ENCODE results near the gene ZNF618.

DNA sequence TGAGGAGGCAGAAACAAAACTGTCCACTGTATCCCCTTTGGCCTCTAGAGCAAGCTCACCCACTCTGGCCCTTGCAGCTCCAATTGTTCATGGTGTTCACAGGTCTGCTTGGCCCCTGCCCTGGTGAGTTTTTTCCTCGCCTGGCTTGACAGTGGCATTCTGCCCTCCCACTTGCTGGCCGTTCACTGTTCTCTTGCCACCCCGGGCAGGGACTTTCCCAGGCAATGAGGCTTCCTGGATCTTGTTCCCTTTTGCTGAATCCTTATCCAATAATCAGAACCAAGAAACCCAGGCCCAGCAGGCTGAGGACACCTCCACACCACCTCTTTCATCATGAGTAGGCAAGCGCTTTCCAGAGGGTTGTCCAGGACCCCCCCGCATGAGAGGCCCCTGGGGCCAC, 31.2 kb downstream of the ZNF618 start:
- TF ChIP-seq, protein P1, sequence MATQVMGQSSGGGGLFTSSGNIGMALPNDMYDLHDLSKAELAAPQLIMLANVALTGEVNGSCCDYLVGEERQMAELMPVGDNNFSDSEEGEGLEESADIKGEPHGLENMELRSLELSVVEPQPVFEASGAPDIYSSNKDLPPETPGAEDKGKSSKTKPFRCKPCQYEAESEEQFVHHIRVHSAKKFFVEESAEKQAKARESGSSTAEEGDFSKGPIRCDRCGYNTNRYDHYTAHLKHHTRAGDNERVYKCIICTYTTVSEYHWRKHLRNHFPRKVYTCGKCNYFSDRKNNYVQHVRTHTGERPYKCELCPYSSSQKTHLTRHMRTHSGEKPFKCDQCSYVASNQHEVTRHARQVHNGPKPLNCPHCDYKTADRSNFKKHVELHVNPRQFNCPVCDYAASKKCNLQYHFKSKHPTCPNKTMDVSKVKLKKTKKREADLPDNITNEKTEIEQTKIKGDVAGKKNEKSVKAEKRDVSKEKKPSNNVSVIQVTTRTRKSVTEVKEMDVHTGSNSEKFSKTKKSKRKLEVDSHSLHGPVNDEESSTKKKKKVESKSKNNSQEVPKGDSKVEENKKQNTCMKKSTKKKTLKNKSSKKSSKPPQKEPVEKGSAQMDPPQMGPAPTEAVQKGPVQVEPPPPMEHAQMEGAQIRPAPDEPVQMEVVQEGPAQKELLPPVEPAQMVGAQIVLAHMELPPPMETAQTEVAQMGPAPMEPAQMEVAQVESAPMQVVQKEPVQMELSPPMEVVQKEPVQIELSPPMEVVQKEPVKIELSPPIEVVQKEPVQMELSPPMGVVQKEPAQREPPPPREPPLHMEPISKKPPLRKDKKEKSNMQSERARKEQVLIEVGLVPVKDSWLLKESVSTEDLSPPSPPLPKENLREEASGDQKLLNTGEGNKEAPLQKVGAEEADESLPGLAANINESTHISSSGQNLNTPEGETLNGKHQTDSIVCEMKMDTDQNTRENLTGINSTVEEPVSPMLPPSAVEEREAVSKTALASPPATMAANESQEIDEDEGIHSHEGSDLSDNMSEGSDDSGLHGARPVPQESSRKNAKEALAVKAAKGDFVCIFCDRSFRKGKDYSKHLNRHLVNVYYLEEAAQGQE (IDR thresholded peaks at IDR 0.05; ENCODE audit: insufficient read depth in 1 of 2, low read depth in 2 of 2, low read length in 1 of 2), result no peak
- TF ChIP-seq, protein P2, sequence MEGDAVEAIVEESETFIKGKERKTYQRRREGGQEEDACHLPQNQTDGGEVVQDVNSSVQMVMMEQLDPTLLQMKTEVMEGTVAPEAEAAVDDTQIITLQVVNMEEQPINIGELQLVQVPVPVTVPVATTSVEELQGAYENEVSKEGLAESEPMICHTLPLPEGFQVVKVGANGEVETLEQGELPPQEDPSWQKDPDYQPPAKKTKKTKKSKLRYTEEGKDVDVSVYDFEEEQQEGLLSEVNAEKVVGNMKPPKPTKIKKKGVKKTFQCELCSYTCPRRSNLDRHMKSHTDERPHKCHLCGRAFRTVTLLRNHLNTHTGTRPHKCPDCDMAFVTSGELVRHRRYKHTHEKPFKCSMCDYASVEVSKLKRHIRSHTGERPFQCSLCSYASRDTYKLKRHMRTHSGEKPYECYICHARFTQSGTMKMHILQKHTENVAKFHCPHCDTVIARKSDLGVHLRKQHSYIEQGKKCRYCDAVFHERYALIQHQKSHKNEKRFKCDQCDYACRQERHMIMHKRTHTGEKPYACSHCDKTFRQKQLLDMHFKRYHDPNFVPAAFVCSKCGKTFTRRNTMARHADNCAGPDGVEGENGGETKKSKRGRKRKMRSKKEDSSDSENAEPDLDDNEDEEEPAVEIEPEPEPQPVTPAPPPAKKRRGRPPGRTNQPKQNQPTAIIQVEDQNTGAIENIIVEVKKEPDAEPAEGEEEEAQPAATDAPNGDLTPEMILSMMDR (IDR thresholded peaks at IDR 0.05), result no peak

Measured in Panc1 (cell line).